Liver (tissue), 3 donors: ENCODE measurements around the gene RELCH.

Experiments used
- CTCF ChIP-seq: fragments of 150-350 bp; IDR thresholded peaks from 2 replicates; pipeline ENCODE4 v1.5.1; 2017; ENCODE audit warnings: improper control_type of control experiment, low read depth, low read length; ENCODE audit not compliant: missing input control
- JUND ChIP-seq, 2 donors: IDR thresholded peaks; 2 replicates each; pipeline ENCODE4 v1.6.1; 2016; ENCODE audit warnings: antibody characterized with exemption in 2 of 2
- donor health status: healthy.
- donor health status: healthy.

- TF ChIP-seq CTCF (no peak), JUND (IDR thresholded peaks at IDR 0.05) (no peak)
Observed at GRCh38 chr18:62199629-62200028, 12.6 kb downstream of the RELCH start.
